AG04450 (cell line): Measurements from ENCODE around the gene SMIM8. TPM values are rescaled to one million over a fixed set of nuclear protein-coding genes. Genes with fewer than 3 reads are reported as not detected.

Source experiments
- CTCF ChIA-PET: fragments of 300-600, 350-600 bp; formaldehyde crosslinking; extraction: SDS; loops from one replicate; lab custom pipeline; 2022; ENCODE audit warnings: antibody characterized with exemption, inconsistent platforms; lab: Charles Lee
- POLR2A ChIA-PET: fragments of 350-600 bp; formaldehyde crosslinking; extraction: SDS; loops from one replicate; lab custom pipeline; 2021; ENCODE audit warnings: antibody characterized with exemption, inconsistent platforms; lab: Yijun Ruan, JAX
- DNase-seq: peaks from one replicate; pipeline ENCODE4 v3.0.0-alpha.2; 2011; ENCODE audit warnings: low read depth, low spot score
- H3K27ac ChIP-seq: one replicate; pipeline ENCODE4 v1.5.1; 2012; ENCODE audit warnings: low read depth, low read length, control low read depth
- H3K27me3 ChIP-seq: one replicate; pipeline ENCODE4 v1.6.0; 2012; ENCODE audit warnings: low read length; ENCODE audit not compliant: control insufficient read depth, insufficient read depth
- H3K4me3 ChIP-seq: 2 replicates; pipeline ENCODE4 v1.5.1; 2011; ENCODE audit warnings: mild to moderate bottlenecking, low read depth, low read length, control low read depth
- H3K9me3 ChIP-seq: 2 replicates; pipeline ENCODE4 v1.5.1; 2012; ENCODE audit warnings: low read length; ENCODE audit not compliant: control insufficient read depth, insufficient read depth
- CTCF ChIP-seq: IDR thresholded peaks from 2 replicates; pipeline ENCODE4 v1.5.1; 2011; ENCODE audit warnings: low read depth, low read length, control low read depth, inconsistent platforms
- polyA plus RNA-seq: library from polyadenylated mRNA; depleted of rRNA; stranded (reverse); fragments of >200 nt; gene quantifications from 2 replicates; pipeline ENCODE4 v1.2.3, GENCODE V29; 2011

Gene SMIM8
- polyA plus RNA-seq, 1 experiment = 9.1 TPM

- Histone ChIP-seq H3K4me3 (no peak overlapping the region), H3K27ac (no peak overlapping the region), H3K27me3 (no peaks in the 10 kb centered on the region), H3K9me3 (no peaks in the 10 kb centered on the region)
- TF ChIP-seq CTCF = no peak
- CTCF ChIA-PET = no interaction called here
- DNase-seq = no peak
- POLR2A ChIA-PET = no interaction called here
Observed at GRCh38 chr6:87357479-87358196, 35.2 kb downstream of the SMIM8 start.

GRCh38 chr6:87364602-87365252, 42.3 kb downstream of the SMIM8 start:
- Histone ChIP-seq H3K27me3 (no peaks in the 10 kb centered on the region), H3K9me3 (0 out of 2 replicates have a peak, but pooled peaks cover 3% of the 10 kb centered on the region), H3K4me3 (no peak overlapping the region), H3K27ac (no peak overlapping the region)
- CTCF ChIA-PET = interaction anchor here (0.5 kb wide), 1 partner anchor 87 kb away, joined by 4 read pairs; no protein-coding TSS in a partner anchor
- POLR2A ChIA-PET = no interaction called here
- TF ChIP-seq CTCF = no peak
- no peak for DNase-seq

GRCh38 chr6:87366072-87366827, 43.9 kb downstream of the SMIM8 start:
- Histone ChIP-seq H3K27ac (no peak overlapping the region), H3K4me3 (no peak overlapping the region), H3K9me3 (0 out of 2 replicates have a peak, but pooled peaks cover 3% of the 10 kb centered on the region), H3K27me3 (no peaks in the 10 kb centered on the region)
- no peak for DNase-seq
- ChIA-PET POLR2A (no interaction called here), CTCF (interaction anchor here (0.6 kb wide), 1 partner anchor 288 kb away, joined by 3 read pairs; no protein-coding TSS in a partner anchor)
- TF ChIP-seq CTCF = no peak

GRCh38 chr6:87366899-87367298, 44.5 kb downstream of the SMIM8 start:
- CTCF ChIA-PET = interaction anchor here (0.6 kb wide), 1 partner anchor 288 kb away, joined by 3 read pairs; no protein-coding TSS in a partner anchor
- TF ChIP-seq CTCF = no peak
- H3K27ac ChIP-seq = no peak overlapping the region
- H3K27me3 ChIP-seq = no peaks in the 10 kb centered on the region
- DNase-seq = no peak
- H3K9me3 ChIP-seq = 0 out of 2 replicates have a peak, but pooled peaks cover 3% of the 10 kb centered on the region
- POLR2A ChIA-PET = no interaction called here
- no peak overlapping the region for H3K4me3 ChIP-seq
